Pancreas (tissue), 10 donors: ENCODE data around the gene FAM89A. TPM values are rescaled to one million over a fixed set of nuclear protein-coding genes. Genes with fewer than 3 reads are reported as not detected.
A peak's percentile ranks its signal among the peaks of the same experiment; 100 is the strongest.

Experiments used
- ATAC-seq, 4 donors: fragments of 200-7000 bp; cut with Tn5 transposase; one replicate each; pipeline versions ENCODE4 v1.8.0 to v1.9.1; 2020; ENCODE audit warnings: mild to moderate bottlenecking in 4 of 4, moderate library complexity in 4 of 4
- DNase-seq, 6 donors: peaks; one replicate each; pipeline ENCODE4 v3.0.0-alpha.2; 2020
- FAIRE-seq: peaks from 2 replicates; lab custom pipeline; 2012; peaks lifted over from hg19 to GRCh38; lab: Jason Lieb, UNC
- H3K27ac ChIP-seq, 4 donors: fragments of 200-600 bp; sonication (generic); 1 replicate in 3 of 4; 2 replicates in 1 of 4; pipeline versions ENCODE4 v1.5.0 to v1.8.0; 2020
- H3K27me3 ChIP-seq, 4 donors: fragments of 200-600 bp; one replicate each; pipeline ENCODE4 v1.8.0; 2021
- H3K36me3 ChIP-seq, 3 donors: fragments of 200-600 bp; sonication (generic) in 1 of 3; one replicate each; pipeline versions ENCODE4 v1.5.0 to v1.8.0; 2020 to 2021
- H3K4me1 ChIP-seq, 3 donors: fragments of 200-600 bp; one replicate each; pipeline ENCODE4 v1.8.0; 2021
- H3K4me3 ChIP-seq, 4 donors: fragments of 200-600 bp; sonication (generic) in 2 of 4; one replicate each; pipeline versions ENCODE4 v1.5.0 to v1.8.0; 2020 to 2021
- H3K9me3 ChIP-seq, 4 donors: fragments of 200-600 bp; one replicate each; pipeline ENCODE4 v1.8.0; 2021
- CTCF ChIP-seq, 4 donors: fragments of 200-600 bp; sonication (generic) in 3 of 4; IDR thresholded peaks; one replicate each; pipeline versions ENCODE4 v1.5.0 to v1.8.0; 2021; ENCODE audit warnings: antibody characterized with exemption in 4 of 4
- WGBS, 2 donors: extraction: QIAGEN DNeasy Blood & Tissue Kit; methylation state at CpG; one replicate each; pipeline ENCODE4 v1.1.7; 2013; 5-methylcytosine and 5-hydroxymethylcytosine counted together
- intact Hi-C, 3 donors: fragments of 100-400 bp; cut with DNase I; formaldehyde crosslinking; loops; one replicate each; pipeline versions ENCODE4 v1.11.1 to v1.14.2; 2022
- polyA plus RNA-seq, 2 donors: library from polyadenylated mRNA; stranded (reverse); fragments of 200-250 nt; gene quantifications; one replicate each; pipeline ENCODE4 v1.2.3, GENCODE V29; 2013
- total RNA-seq, 6 donors: library from RNA; stranded (reverse); fragmentation: NEBNext Ultra II Directional in 4 of 6; extraction: Animal tissue kit (Norgen Biotek cat#: 25700) in 4 of 6; gene quantifications; one replicate each; pipeline versions ENCODE4 v1.2.1 to v1.2.4, GENCODE V29; 2021 to 2023
- donor health status: healthy with polysubstance abuse.
- donor health status: DM: no; HTN: no; CAD: no; lungs with moderate emphysema.
- donor health status: DM: no; HTN: no; CAD: no.
- donor health status: control.
- donor health status: control.
- donor health status: Bipolar disorder and iron deficiency.
- donor health status: DM: yes; HTN: yes; CAD: no.
- donor health status: DM: no; HTN: no; CAD: no.
- donor health status: DM: no; HTN: no; CAD: no.
- donor health status: DM: yes; HTN: yes; CAD: no.

The FAM89A gene
- total and polyA plus RNA-seq, 8 donors = 3.5 to 10.2 (median 7.4) TPM

- DNase-seq (peak; percentile 25 to 80 (median 42)), ATAC-seq (peak; percentile 56 to 74 (median 68)), FAIRE-seq (no peak)
- Histone ChIP-seq H3K4me1 (peaks cover 0 to 9% (median 0%) of the 10 kb centered on the region in 3 donors), H3K4me3 (peak overlapping the region; percentile 72 to 85 (median 82)), H3K27ac (peak overlapping the region in 2 of 4 donors; percentile 12 to 13), H3K27me3 (no peaks in the 10 kb centered on the region), H3K36me3 (no peaks in the 10 kb centered on the region), H3K9me3 (no peaks in the 10 kb centered on the region)
- intact Hi-C loops = no loop called here
- 1% methylated on average over 59 to 91 of the region's 91 CpGs for WGBS, 2 donors
- no peak for TF ChIP-seq CTCF (IDR thresholded peaks at IDR 0.05)
Observed at GRCh38 chr1:231039161-231040018, 664 bp downstream of the FAM89A start.

GRCh38 chr1:231037585-231038517 is 2.2 kb downstream of the FAM89A start:
- TF ChIP-seq CTCF (IDR thresholded peaks at IDR 0.05) = no peak
- H3K27me3 ChIP-seq = no peaks in the 10 kb centered on the region
- intact Hi-C loops = no loop called here
- no peaks in the 10 kb centered on the region for H3K36me3 ChIP-seq
- no peak for DNase-seq
- H3K27ac ChIP-seq = no peak overlapping the region
- ATAC-seq = no peak
- no peak overlapping the region for H3K4me3 ChIP-seq
- H3K4me1 ChIP-seq = peaks cover 0 to 9% (median 0%) of the 10 kb centered on the region in 3 donors
- no peak for FAIRE-seq
- H3K9me3 ChIP-seq = no peaks in the 10 kb centered on the region
- WGBS, 2 donors = 84% methylated on average over 13 of the region's 13 CpGs

DNA sequence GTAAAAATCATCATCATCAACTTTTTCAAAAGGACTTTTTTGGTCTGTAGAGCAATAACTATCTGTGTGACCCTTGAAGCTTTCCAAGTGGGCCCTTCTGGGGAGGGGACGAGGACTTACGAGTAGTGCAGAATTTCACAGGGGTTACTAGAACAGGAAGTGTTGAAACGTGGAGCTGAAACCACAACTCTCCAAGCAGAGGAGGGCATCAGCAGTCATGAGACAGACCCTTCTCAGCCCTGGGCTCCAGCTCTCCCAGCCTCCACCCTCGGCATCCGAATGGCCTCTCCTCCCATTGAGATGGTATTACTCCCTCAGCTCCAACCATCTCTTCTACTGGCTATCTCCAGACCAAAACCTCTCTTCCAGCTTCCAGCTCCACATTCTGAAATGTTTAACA is 3.6 kb downstream of the FAM89A start:
- no peak overlapping the region for H3K27ac ChIP-seq
- FAIRE-seq = no peak
- no peaks in the 10 kb centered on the region for H3K36me3 ChIP-seq
- no peak for TF ChIP-seq CTCF (IDR thresholded peaks at IDR 0.05)
- no peaks in the 10 kb centered on the region for H3K27me3 ChIP-seq
- no peak for DNase-seq
- H3K4me3 ChIP-seq = no peak overlapping the region
- WGBS, 2 donors = 72 to 95% methylated on average over 5 of the region's 5 CpGs
- H3K4me1 ChIP-seq = peaks cover 0 to 9% (median 0%) of the 10 kb centered on the region in 3 donors
- intact Hi-C loops = no loop called here
- no peak for ATAC-seq
- H3K9me3 ChIP-seq = no peaks in the 10 kb centered on the region

GRCh38 chr1:231035799-231036198 is 4.3 kb downstream of the FAM89A start:
- Histone ChIP-seq H3K27me3 (no peaks in the 10 kb centered on the region), H3K27ac (no peak overlapping the region), H3K4me3 (no peak overlapping the region), H3K36me3 (no peaks in the 10 kb centered on the region), H3K4me1 (peaks cover 0 to 9% (median 0%) of the 10 kb centered on the region in 3 donors), H3K9me3 (no peaks in the 10 kb centered on the region)
- FAIRE-seq (no peak), DNase-seq (no peak), ATAC-seq (no peak)
- no peak for TF ChIP-seq CTCF (IDR thresholded peaks at IDR 0.05)
- intact Hi-C loops = no loop called here
- WGBS, 2 donors = 81 to 89% methylated on average over 1 of the region's 1 CpG
